Activated CD8-positive, alpha-beta memory T cell treated with anti-CD3 and anti-CD28 coated beads for 4 hours (primary cell): ENCODE measurements around the gene KCNQ5.

Source experiments
- DNase-seq, 2 donors: peaks; one replicate each; pipeline ENCODE4 v3.0.0-alpha.2; 2020; ENCODE audit warnings: low read depth in 2 of 2

Gene KCNQ5

GRCh38 chr6:73000460-73000859, 378.6 kb downstream of the KCNQ5 start:
- no peak for DNase-seq

- DNase-seq = no peak
These were observed 380.7 kb downstream of the KCNQ5 start for GRCh38 chr6:73002588-73002987.

GRCh38 chr6:73003302-73003701, 381.4 kb downstream of the KCNQ5 start:
- DNase-seq = no peak

GRCh38 chr6:73004231-73004630, 382.4 kb downstream of the KCNQ5 start:
- no peak for DNase-seq

- no peak for DNase-seq
These were observed 383.0 kb downstream of the KCNQ5 start for GRCh38 chr6:73004861-73005260.

- no peak for DNase-seq
These were observed 384.3 kb downstream of the KCNQ5 start for GRCh38 chr6:73006146-73006545.

- DNase-seq = no peak
These were observed 390.1 kb downstream of the KCNQ5 start for GRCh38 chr6:73011945-73012344.

GRCh38 chr6:73017476-73017875, 395.6 kb downstream of the KCNQ5 start:
- no peak for DNase-seq

- no peak for DNase-seq
These were observed 402.7 kb downstream of the KCNQ5 start for GRCh38 chr6:73024598-73024997.

GRCh38 chr6:73027691-73028090, 405.8 kb downstream of the KCNQ5 start:
- no peak for DNase-seq

GRCh38 chr6:73028124-73028766, 406.4 kb downstream of the KCNQ5 start:
- DNase-seq = no peak

- no peak for DNase-seq
These were observed 407.1 kb downstream of the KCNQ5 start for GRCh38 chr6:73028893-73029450.

GRCh38 chr6:73030257-73030656, 408.4 kb downstream of the KCNQ5 start:
- DNase-seq = no peak

- no peak for DNase-seq
These were observed 409.2 kb downstream of the KCNQ5 start for GRCh38 chr6:73030791-73031782.

GRCh38 chr6:73032586-73032985, 410.7 kb downstream of the KCNQ5 start:
- DNase-seq = no peak

GRCh38 chr6:73036689-73037088, 414.8 kb downstream of the KCNQ5 start:
- DNase-seq = no peak

- DNase-seq = no peak
These were observed 419.2 kb downstream of the KCNQ5 start for GRCh38 chr6:73041051-73041450.

- no peak for DNase-seq
These were observed 421.0 kb downstream of the KCNQ5 start for GRCh38 chr6:73042892-73043291.

GRCh38 chr6:73043446-73043845, 421.6 kb downstream of the KCNQ5 start:
- no peak for DNase-seq

GRCh38 chr6:73045609-73046008, 423.7 kb downstream of the KCNQ5 start:
- no peak for DNase-seq

- DNase-seq = no peak
These were observed 425.9 kb downstream of the KCNQ5 start for GRCh38 chr6:73047801-73048200.

GRCh38 chr6:73049971-73050594, 428.2 kb downstream of the KCNQ5 start:
- no peak for DNase-seq
